Measurements from ENCODE around the gene GUCY1B1.

DNA sequence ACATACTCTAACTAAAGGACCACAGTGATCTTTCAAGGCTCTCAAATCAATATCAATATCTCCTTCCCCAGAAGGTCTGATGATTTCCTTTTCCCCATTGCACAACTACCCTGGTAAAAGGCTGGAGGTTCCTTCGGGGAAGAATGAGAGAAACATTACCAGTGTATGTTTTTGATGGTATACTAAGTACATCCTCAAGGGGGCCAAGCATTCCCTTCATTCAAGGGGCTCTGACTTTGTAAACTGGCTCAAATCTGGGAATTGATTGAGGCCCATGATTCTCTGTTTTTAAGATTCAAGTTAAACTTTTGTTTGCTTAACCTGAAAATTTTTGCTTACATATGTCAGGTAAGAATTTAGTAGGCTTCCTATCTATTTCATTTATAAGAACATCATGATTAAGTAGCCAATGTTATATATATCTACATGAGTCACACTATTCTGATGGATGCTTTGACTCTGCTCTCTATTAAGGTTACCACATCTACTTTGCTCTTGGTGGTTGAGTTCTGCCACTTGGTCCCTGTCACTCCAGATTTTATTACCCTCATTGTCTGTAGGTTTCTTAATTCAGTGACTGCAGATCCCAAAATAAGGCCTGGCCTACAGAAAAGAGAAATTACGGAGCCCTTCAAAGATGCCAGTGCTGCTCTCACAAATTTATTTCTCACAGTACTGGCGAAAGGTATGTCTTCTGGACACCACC, 16.4 kb upstream of the GUCY1B1 start:
- TF ChIP-seq GATA3 (IDR thresholded peaks at IDR 0.05; ENCODE audit: low read depth, low read length): no peak
- TF ChIP-seq GATA2 (IDR thresholded peaks at IDR 0.05; ENCODE audit: low read depth, low read length): no peak
